ENCODE data around the gene PRRT4.

PRRT4 gene

DNA sequence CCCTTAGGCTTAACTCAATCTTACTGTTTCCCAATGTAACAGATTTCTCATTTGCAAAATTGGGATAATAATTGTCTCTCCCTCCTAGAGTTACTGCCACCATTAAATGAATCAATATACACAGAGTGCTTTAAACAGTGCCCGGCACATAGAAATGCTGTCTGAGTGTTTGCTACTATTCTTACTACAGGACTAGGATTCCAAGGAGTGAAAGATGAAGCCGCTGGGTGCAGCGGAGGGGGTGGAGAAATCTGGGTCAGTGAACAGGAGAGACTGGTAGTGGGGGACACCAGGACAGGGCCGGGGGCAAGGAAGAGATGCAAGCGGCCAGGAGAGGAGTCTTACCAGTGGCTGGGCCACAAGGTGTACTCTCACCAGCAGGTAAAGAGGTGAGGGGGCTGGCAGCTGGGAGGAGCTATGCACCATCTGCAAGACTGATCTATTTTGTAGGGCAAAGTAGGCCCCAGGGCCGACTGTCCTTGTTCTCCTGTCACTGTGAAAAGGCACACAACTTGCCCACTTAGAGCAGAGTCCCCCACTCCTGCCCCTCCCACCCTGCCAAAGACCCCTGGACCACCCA lies 18.5 kb upstream of the PRRT4 start:
- ChIA-PET CTCF (interaction anchor here (0.6 to 18.1 kb wide), 10 partner anchors 9 to 581 kb away, joined by 3 to 378 read pairs (median 5); partner anchors contain the start of gene RBM28), POLR2A (no interaction called here)
- Histone ChIP-seq H3K27ac (ENCODE audit: extremely low read depth, low read depth, low read length) (no peak overlapping the region), H3K36me3 (ENCODE audit: control insufficient read depth in 2 of 2, insufficient read depth in 1 of 2, low read length in 2 of 2) (no peaks in the 10 kb centered on the region), H3K4me3 (ENCODE audit: low read depth, low read length) (no peak overlapping the region), H3K9me3 (ENCODE audit: control insufficient read depth, insufficient read depth, low read depth, low read length) (no peaks in the 10 kb centered on the region), H3K4me1 (ENCODE audit: control insufficient read depth, insufficient read depth, low read length) (no peaks in the 10 kb centered on the region)
- no peak for TF ChIP-seq ZNF747 (tag by site-specific recombination; IDR thresholded peaks at IDR 0.05)
- TF ChIP-seq, protein P1, sequence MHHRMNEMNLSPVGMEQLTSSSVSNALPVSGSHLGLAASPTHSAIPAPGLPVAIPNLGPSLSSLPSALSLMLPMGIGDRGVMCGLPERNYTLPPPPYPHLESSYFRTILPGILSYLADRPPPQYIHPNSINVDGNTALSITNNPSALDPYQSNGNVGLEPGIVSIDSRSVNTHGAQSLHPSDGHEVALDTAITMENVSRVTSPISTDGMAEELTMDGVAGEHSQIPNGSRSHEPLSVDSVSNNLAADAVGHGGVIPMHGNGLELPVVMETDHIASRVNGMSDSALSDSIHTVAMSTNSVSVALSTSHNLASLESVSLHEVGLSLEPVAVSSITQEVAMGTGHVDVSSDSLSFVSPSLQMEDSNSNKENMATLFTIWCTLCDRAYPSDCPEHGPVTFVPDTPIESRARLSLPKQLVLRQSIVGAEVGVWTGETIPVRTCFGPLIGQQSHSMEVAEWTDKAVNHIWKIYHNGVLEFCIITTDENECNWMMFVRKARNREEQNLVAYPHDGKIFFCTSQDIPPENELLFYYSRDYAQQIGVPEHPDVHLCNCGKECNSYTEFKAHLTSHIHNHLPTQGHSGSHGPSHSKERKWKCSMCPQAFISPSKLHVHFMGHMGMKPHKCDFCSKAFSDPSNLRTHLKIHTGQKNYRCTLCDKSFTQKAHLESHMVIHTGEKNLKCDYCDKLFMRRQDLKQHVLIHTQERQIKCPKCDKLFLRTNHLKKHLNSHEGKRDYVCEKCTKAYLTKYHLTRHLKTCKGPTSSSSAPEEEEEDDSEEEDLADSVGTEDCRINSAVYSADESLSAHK (tag by site-specific recombination; IDR thresholded peaks at IDR 0.05), result no peak

DNA sequence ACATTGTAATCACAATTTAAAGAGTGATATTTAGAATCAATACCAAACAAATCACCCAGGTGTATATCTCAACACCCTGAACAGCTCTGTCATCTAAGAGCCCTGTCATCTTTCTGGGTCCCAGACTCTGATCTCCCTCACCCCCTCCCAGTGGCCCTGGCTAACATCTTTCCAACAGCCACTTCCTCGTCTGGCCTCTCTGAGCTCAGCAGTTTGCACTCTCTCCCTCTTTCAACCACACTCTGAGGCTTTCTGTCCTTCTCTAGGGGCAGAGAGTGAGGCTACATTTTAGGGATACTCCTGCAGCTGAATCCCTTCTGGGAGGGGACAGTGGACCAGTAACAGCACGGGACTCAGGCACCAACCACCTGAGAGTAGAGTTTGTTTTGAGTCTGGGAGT lies 17.1 kb upstream of the PRRT4 start:
- Histone ChIP-seq H3K4me1 (ENCODE audit: control insufficient read depth, insufficient read depth, low read length) (no peaks in the 10 kb centered on the region), H3K36me3 (ENCODE audit: control insufficient read depth in 2 of 2, insufficient read depth in 1 of 2, low read length in 2 of 2) (no peaks in the 10 kb centered on the region), H3K27ac (ENCODE audit: extremely low read depth, low read depth, low read length) (no peak overlapping the region), H3K9me3 (ENCODE audit: control insufficient read depth, insufficient read depth, low read depth, low read length) (no peaks in the 10 kb centered on the region), H3K4me3 (ENCODE audit: low read depth, low read length) (no peak overlapping the region)
- ChIA-PET POLR2A (no interaction called here), CTCF (interaction anchor here (0.7 to 18.1 kb wide), 6 partner anchors 9 to 154 kb away, joined by 3 to 378 read pairs (median 4); partner anchors contain the start of gene RBM28)
- TF ChIP-seq, protein P2, sequence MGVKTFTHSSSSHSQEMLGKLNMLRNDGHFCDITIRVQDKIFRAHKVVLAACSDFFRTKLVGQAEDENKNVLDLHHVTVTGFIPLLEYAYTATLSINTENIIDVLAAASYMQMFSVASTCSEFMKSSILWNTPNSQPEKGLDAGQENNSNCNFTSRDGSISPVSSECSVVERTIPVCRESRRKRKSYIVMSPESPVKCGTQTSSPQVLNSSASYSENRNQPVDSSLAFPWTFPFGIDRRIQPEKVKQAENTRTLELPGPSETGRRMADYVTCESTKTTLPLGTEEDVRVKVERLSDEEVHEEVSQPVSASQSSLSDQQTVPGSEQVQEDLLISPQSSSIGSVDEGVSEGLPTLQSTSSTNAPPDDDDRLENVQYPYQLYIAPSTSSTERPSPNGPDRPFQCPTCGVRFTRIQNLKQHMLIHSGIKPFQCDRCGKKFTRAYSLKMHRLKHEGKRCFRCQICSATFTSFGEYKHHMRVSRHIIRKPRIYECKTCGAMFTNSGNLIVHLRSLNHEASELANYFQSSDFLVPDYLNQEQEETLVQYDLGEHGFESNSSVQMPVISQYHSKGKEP (tag by site-specific recombination; IDR thresholded peaks at IDR 0.05), result no peak
- TF ChIP-seq KLF16 (tag by site-specific recombination; IDR thresholded peaks at IDR 0.05), result no peak
- no peak for TF ChIP-seq ZNF792 (tag by site-specific recombination; IDR thresholded peaks at IDR 0.05)
- TF ChIP-seq, protein P3, sequence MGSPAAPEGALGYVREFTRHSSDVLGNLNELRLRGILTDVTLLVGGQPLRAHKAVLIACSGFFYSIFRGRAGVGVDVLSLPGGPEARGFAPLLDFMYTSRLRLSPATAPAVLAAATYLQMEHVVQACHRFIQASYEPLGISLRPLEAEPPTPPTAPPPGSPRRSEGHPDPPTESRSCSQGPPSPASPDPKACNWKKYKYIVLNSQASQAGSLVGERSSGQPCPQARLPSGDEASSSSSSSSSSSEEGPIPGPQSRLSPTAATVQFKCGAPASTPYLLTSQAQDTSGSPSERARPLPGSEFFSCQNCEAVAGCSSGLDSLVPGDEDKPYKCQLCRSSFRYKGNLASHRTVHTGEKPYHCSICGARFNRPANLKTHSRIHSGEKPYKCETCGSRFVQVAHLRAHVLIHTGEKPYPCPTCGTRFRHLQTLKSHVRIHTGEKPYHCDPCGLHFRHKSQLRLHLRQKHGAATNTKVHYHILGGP (tag by site-specific recombination; IDR thresholded peaks at IDR 0.05), result no peak

DNA sequence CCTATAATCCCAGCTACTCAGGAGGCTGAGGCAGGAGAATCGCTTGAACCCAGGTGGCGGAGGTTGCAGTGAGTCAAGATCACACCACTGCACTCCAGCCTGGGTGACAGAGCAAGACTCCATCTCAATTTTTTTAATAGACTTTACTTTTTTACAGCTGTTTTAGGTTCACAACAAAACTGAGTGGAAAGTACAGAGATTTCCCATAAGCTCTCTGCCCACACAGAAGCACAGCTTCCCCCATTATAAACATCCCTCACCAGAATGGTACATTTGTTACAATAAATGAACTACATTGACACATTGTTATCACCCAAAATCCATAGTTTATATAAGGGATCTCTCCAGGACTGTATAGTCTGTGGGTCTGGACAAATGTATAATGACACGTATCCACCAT lies 14.6 kb upstream of the PRRT4 start:
- ChIA-PET POLR2A (no interaction called here), CTCF (interaction anchor here (1.4 to 18.1 kb wide), 3 partner anchors 12 to 50 kb away, joined by 5 to 378 read pairs (median 29); partner anchors contain the start of gene RBM28)
- no peaks in the 10 kb centered on the region for H3K36me3 ChIP-seq (ENCODE audit: control insufficient read depth in 2 of 2, insufficient read depth in 1 of 2, low read length in 2 of 2)
- no peaks in the 10 kb centered on the region for H3K4me1 ChIP-seq (ENCODE audit: control insufficient read depth, insufficient read depth, low read length)
- no peak overlapping the region for H3K27ac ChIP-seq (ENCODE audit: extremely low read depth, low read depth, low read length)
- no peak overlapping the region for H3K4me3 ChIP-seq (ENCODE audit: low read depth, low read length)
- no peaks in the 10 kb centered on the region for H3K9me3 ChIP-seq (ENCODE audit: control insufficient read depth, insufficient read depth, low read depth, low read length)
- no peak for TF ChIP-seq ZNF391 (tag by site-specific recombination; IDR thresholded peaks at IDR 0.05; ENCODE audit: borderline replicate concordance, low read depth)
- no peak for TF ChIP-seq ZNF140 (tag by site-specific recombination; IDR thresholded peaks at IDR 0.05)
- no peak for TF ChIP-seq KLF10 (tag by site-specific recombination; IDR thresholded peaks at IDR 0.05)
- TF ChIP-seq ZBTB7A (tag by site-specific recombination; IDR thresholded peaks at IDR 0.05; ENCODE audit: low read depth), result no peak
- TF ChIP-seq, protein P4, sequence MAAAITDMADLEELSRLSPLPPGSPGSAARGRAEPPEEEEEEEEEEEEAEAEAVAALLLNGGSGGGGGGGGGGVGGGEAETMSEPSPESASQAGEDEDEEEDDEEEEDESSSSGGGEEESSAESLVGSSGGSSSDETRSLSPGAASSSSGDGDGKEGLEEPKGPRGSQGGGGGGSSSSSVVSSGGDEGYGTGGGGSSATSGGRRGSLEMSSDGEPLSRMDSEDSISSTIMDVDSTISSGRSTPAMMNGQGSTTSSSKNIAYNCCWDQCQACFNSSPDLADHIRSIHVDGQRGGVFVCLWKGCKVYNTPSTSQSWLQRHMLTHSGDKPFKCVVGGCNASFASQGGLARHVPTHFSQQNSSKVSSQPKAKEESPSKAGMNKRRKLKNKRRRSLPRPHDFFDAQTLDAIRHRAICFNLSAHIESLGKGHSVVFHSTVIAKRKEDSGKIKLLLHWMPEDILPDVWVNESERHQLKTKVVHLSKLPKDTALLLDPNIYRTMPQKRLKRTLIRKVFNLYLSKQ (tag by site-specific recombination; IDR thresholded peaks at IDR 0.05; ENCODE audit: borderline replicate concordance), result no peak
- no peak for TF ChIP-seq ZNF202 (tag by site-specific recombination; IDR thresholded peaks at IDR 0.05; ENCODE audit: borderline replicate concordance)
- no peak for TF ChIP-seq MYNN (tag by site-specific recombination; IDR thresholded peaks at IDR 0.05; ENCODE audit: borderline replicate concordance)
- no peak for TF ChIP-seq KLF1 (tag by site-specific recombination; IDR thresholded peaks at IDR 0.05)
- no peak for TF ChIP-seq BCL11A (tag by site-specific recombination; IDR thresholded peaks at IDR 0.05; ENCODE audit: low read depth)
- TF ChIP-seq ZNF514 (tag by site-specific recombination; IDR thresholded peaks at IDR 0.05), result no peak
- TF ChIP-seq EGR2 (tag by site-specific recombination; IDR thresholded peaks at IDR 0.05; ENCODE audit: low read depth), result no peak
- no peak for TF ChIP-seq ZNF341 (tag by site-specific recombination; IDR thresholded peaks at IDR 0.05; ENCODE audit: low read depth)
- no peak for TF ChIP-seq ZNF2 (tag by site-specific recombination; IDR thresholded peaks at IDR 0.05)
- TF ChIP-seq, protein P5, sequence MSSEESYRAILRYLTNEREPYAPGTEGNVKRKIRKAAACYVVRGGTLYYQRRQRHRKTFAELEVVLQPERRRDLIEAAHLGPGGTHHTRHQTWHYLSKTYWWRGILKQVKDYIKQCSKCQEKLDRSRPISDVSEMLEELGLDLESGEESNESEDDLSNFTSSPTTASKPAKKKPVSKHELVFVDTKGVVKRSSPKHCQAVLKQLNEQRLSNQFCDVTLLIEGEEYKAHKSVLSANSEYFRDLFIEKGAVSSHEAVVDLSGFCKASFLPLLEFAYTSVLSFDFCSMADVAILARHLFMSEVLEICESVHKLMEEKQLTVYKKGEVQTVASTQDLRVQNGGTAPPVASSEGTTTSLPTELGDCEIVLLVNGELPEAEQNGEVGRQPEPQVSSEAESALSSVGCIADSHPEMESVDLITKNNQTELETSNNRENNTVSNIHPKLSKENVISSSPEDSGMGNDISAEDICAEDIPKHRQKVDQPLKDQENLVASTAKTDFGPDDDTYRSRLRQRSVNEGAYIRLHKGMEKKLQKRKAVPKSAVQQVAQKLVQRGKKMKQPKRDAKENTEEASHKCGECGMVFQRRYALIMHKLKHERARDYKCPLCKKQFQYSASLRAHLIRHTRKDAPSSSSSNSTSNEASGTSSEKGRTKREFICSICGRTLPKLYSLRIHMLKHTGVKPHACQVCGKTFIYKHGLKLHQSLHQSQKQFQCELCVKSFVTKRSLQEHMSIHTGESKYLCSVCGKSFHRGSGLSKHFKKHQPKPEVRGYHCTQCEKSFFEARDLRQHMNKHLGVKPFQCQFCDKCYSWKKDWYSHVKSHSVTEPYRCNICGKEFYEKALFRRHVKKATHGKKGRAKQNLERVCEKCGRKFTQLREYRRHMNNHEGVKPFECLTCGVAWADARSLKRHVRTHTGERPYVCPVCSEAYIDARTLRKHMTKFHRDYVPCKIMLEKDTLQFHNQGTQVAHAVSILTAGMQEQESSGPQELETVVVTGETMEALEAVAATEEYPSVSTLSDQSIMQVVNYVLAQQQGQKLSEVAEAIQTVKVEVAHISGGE (tag by site-specific recombination; conservative IDR thresholded peaks at IDR 0.05; ENCODE audit: low read depth), result no peak
- no peak for TF ChIP-seq ZNF10 (tag by site-specific recombination; IDR thresholded peaks at IDR 0.05)
